DND-41 (cell line): ENCODE measurements around the gene PRICKLE2.

Experiments
- CTCF ChIP-seq: IDR thresholded peaks from 2 replicates; pipeline ENCODE4 v1.5.1; 2012; ENCODE audit warnings: borderline replicate concordance, low read length, moderate library complexity, mild to moderate bottlenecking; ENCODE audit not compliant: poor library complexity, severe bottlenecking; ENCODE audit errors: extremely low read depth
- EZH2 ChIP-seq: IDR thresholded peaks from 3 replicates; pipeline ENCODE4 v1.6.1; 2012; ENCODE audit warnings: borderline replicate concordance, low read depth, mild to moderate bottlenecking, moderate library complexity, low read length, inconsistent platforms; ENCODE audit not compliant: severe bottlenecking

DNA sequence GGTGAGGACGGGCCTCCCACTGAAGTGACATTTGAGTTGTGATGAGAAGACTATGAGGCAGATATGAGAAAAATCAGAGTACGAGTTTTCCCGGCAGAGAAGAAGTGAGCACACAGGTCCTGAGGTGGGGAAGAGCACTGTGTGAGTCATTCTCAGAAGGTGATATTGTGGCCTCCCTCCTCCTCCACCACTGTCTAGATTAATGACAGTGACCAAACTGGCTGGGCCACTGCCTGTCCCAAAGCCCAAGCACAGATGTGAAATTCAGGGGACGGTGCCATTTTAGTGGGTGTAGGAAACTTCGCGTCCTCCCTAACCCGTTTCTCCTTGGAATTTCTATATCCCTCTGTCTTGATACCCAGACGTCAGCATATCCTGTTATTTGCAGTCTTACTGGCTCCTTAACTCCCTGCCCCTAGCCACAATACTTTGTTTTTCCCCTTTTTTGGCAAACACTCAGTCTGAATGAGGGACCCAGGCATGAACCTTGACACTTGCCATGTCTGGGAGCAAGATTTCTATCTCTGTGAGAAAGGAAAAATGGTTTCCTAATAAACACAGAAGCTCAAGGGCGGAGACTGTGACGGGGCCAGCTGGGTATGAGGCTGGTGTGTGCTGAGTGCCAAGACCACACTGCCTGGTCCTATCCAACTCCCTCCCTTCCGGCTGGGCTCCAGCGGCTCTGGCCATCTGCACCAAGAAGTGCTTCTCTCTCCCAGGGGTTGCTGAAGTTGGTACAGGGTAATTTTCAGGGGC is 15.2 kb downstream of the PRICKLE2 start:
- TF ChIP-seq CTCF = no peak
- no peak for TF ChIP-seq EZH2
